SJSA1 (cell line): ENCODE data around the gene FGD4. TPM values are rescaled to one million over a fixed set of nuclear protein-coding genes. Genes with fewer than 3 reads are reported as not detected.

Experiments
- DNase-seq, 2 experiments: peaks; one replicate each; pipeline ENCODE4 v3.0.0-alpha.2; 2015 to 2020; ENCODE audit warnings: low spot score in 2 of 2, low read depth in 1 of 2
- H3K27ac ChIP-seq: fragments of 250-450 bp; sonication (Bioruptor Pico); 2 replicates; pipeline ENCODE4 v1.5.1; 2020; ENCODE audit warnings: mild to moderate bottlenecking, moderate library complexity
- H3K27me3 ChIP-seq: fragments of 250-450 bp; sonication (Bioruptor Pico); replicated peaks from 2 replicates; pipeline ENCODE4 v1.5.1; 2020; ENCODE audit warnings: mild to moderate bottlenecking, moderate library complexity
- H3K36me3 ChIP-seq: fragments of 250-450 bp; sonication (Bioruptor Pico); 2 replicates; pipeline ENCODE4 v1.5.1; 2020; ENCODE audit warnings: mild to moderate bottlenecking
- H3K4me1 ChIP-seq: fragments of 250-450 bp; sonication (Bioruptor Pico); replicated peaks from 2 replicates; pipeline ENCODE4 v1.6.1; 2021; ENCODE audit warnings: mild to moderate bottlenecking
- H3K4me3 ChIP-seq: fragments of 250-450 bp; sonication (Bioruptor Pico); 2 replicates; pipeline ENCODE4 v1.5.1; 2020; ENCODE audit warnings: mild to moderate bottlenecking
- H3K9me3 ChIP-seq: fragments of 250-450 bp; sonication (Bioruptor Pico); replicated peaks from 2 replicates; pipeline ENCODE4 v1.5.1; 2020; ENCODE audit warnings: mild to moderate bottlenecking
- total RNA-seq: library from RNA; depleted of rRNA; stranded (reverse); fragments of >200 nt; shearing (Covaris generic); gene quantifications from 2 replicates; pipeline ENCODE4 v1.2.3, GENCODE V29; 2014; rRNA removed

Gene FGD4
- 1.5 and 2.8 TPM in 2 replicates for total RNA-seq

DNA sequence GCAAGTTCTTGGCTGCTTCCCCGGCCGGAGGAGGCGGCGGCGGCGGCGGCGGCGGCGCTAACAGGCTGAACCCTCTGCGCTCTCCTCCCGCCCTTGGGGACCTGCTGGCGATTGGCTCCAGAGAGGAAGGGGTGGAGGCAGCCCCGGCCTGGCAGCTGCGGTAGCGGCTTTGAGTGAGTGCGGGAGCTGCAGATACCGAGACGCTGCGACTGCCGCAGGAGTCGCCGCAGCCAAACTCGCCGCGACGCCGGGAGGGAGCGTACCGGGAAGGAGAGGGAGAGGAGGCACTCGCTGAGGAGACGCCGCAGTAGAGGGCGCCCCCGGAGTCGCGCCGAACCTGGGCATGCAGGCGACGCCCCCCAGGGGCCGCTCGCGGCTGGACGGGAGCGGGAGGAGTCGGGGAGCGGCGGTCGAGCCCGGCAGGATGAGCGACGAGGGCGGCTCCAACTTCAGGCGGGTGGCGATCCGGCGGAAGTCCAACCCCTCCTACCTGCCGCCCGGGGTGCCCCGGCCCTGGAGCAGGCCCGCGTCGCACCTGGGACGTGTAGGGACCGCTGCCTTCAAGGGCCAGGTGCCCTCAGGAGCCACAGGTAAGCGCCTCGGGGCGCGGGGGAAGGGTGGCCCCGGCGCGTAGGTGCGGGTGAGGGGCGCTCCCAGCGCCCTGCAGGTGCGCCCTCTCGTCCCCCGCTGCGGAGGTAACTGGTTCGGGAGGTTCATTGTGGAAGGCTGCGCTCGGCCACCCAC, at the start of gene FGD4:
FGD4 (plus strand) TSS at position 189 of the 744 bp plus-strand sequence.
- DNase-seq = peak; percentile 75 to 80
- Histone ChIP-seq H3K36me3 (no peaks in the 10 kb centered on the region), H3K4me1 (peaks cover 10% of the 10 kb centered on the region), H3K27me3 (peaks cover 6% of the 10 kb centered on the region; the same call in 1 of the 2 replicates), H3K27ac (no peak within 1 kb of the TSS), H3K4me3 (peak within 1 kb of the TSS; percentile 50), H3K9me3 (no peaks in the 10 kb centered on the region)

DNA sequence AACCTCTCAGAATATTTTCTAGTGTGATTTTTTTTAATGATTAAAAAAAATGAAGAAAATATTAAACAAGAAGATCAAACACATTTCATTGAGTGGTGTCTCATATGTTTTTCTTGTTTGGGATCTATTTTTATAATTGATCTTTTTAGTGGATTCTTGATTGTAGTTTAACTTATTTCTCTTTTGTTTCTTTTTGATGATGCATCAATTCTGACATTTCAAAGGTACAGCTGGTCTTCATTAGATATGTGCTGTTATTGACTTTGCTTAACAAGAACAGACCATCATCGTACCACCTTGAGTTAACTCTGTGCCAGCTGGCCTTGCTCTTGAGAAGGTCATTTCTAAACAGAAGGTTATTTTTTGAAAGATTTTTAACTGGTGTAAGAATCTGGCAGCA, 45.8 kb upstream of the FGD4 start:
- H3K36me3 ChIP-seq = no peaks in the 10 kb centered on the region
- H3K9me3 ChIP-seq = no peaks in the 10 kb centered on the region
- H3K4me1 ChIP-seq = no peaks in the 10 kb centered on the region
- no peak for DNase-seq
- no peaks in the 10 kb centered on the region for H3K27me3 ChIP-seq
- no peak overlapping the region for H3K27ac ChIP-seq
- no peak overlapping the region for H3K4me3 ChIP-seq

DNA sequence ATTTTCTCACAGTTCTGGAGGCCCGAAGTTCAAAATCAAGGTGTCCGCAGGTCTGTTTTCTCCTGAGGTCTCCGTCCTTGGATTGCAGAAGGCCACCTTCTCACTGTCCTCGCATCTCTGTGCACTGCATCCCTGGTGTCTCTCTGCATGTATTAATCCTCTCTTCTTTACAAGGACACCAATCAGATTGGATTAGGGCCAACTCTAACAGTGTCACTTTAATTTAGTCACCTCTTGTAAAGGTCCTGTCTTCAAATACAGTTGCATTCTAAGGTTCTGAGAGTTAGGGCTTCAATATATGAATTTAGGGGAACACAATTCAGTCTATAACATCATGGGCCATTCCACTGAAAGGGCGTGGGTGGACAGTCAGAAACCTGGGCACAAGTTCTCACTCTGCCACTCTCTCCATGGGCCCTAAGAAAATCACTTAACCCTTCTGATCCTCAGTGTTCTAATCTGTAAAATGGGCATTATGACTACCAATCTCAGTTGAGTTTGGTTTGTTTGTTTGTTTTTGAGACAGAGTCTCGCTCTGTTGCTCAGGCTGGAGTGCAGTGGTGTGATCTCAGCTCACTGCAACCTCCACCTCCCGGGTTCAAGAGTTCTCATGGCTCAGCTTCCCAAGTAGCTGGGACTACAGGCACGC, 41.6 kb upstream of the FGD4 start:
- Histone ChIP-seq H3K4me1 (no peaks in the 10 kb centered on the region), H3K4me3 (no peak overlapping the region), H3K36me3 (no peaks in the 10 kb centered on the region), H3K27me3 (no peaks in the 10 kb centered on the region), H3K27ac (no peak overlapping the region), H3K9me3 (no peaks in the 10 kb centered on the region)
- no peak for DNase-seq

DNA sequence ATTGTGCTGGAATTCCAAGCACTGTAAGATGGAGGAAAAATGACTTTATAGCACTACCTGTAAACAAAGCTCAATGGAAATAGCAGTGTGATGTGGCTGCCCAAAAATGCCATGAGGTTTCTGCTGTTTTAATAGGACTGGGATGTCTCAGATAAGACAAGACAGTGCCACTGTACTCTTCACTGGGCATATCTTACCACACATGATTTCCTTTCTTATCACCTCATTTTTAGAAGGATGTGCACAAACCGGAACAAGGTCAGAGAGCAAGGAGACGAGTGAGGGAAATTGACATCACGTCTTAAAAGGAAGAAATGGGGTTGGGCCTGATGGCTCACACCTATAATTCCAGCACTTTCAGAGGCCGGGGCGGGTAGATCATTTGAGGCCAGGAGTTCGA, 38.4 kb upstream of the FGD4 start:
- no peaks in the 10 kb centered on the region for H3K27me3 ChIP-seq
- H3K4me3 ChIP-seq = no peak overlapping the region
- no peaks in the 10 kb centered on the region for H3K36me3 ChIP-seq
- H3K9me3 ChIP-seq = no peaks in the 10 kb centered on the region
- H3K27ac ChIP-seq = no peak overlapping the region
- peaks cover 5% of the 10 kb centered on the region; the same call in 1 of the 2 replicates for H3K4me1 ChIP-seq
- DNase-seq = no peak

DNA sequence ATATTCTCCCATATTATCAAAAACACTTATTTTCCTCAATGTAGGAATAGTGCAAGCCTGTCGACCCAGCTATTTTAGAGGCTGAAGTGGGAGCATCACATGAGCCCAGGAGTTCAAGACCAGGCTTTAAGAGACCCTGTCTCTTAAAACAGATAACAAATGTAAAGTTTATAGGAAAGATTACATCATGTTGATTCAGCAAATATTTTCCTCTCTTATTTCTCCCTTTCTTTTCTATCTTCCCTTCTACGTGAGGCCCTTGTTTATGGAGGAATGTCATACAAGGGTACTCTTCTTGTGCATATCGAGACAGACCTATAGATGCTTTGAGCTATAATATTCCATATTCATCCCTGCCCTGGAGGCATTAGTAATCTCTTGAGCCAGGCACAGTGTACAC, 36.5 kb upstream of the FGD4 start:
- peaks cover 5% of the 10 kb centered on the region; the same call in 1 of the 2 replicates for H3K4me1 ChIP-seq
- DNase-seq = no peak

DNA sequence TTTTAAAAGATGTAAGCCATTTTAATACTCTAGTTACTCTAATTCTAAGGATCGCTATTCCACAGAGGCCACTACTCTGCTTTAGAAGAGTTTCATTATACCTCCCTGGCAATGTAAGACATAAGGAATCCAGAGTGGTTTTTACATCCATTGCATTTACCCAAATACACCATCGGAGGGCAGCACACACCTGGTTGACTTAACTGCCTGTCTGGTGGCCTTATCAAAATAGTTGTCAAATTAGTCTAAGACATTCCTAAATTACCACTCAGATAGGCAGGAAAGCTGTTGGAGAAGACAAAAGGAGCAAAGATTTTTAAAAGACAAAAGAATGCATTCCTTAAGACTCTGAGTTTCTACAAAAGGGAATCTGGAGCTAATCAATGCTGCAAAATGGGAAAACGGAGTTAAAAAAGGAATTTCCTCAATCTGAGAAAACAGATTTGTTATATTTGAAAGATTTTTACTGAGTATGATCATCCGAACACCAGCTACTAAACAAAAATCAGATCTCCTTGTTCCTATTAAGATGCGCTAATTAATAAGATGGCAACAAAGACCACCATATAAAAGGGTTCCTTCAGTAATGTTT, 33.8 kb upstream of the FGD4 start:
- Histone ChIP-seq H3K4me1 (peaks cover 5% of the 10 kb centered on the region; the same call in 1 of the 2 replicates), H3K27me3 (no peaks in the 10 kb centered on the region), H3K36me3 (no peaks in the 10 kb centered on the region), H3K9me3 (no peaks in the 10 kb centered on the region), H3K4me3 (no peak overlapping the region), H3K27ac (no peak overlapping the region)
- DNase-seq = peak; percentile 50 to 57

More for the DNA sequence above, 36.5 kb upstream of the FGD4 start:
- Histone ChIP-seq H3K27ac (no peak overlapping the region), H3K36me3 (no peaks in the 10 kb centered on the region), H3K27me3 (no peaks in the 10 kb centered on the region), H3K9me3 (no peaks in the 10 kb centered on the region), H3K4me3 (no peak overlapping the region)

DNA sequence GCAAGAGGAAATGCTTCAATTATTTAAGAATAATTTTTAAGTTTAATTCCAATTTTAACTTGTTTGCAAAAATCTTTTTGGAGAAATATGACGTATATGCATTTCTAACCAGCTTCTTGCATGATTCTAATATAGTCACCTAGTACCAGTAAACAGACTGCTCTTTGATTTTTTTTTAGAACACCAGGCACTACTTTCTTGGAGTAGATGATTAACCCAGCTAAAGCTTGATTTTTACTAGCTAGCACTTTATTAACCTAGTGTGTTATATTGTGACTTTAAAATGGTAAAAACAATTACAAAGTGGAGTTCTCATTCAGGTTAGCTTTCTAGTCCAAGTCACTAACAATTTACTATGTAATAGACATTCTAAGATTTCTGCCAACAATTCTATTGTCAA, 32.6 kb upstream of the FGD4 start:
- no peak overlapping the region for H3K27ac ChIP-seq
- no peak for DNase-seq
- no peak overlapping the region for H3K4me3 ChIP-seq
- H3K36me3 ChIP-seq = no peaks in the 10 kb centered on the region
- no peaks in the 10 kb centered on the region for H3K27me3 ChIP-seq
- peaks cover 5% of the 10 kb centered on the region; the same call in 1 of the 2 replicates for H3K4me1 ChIP-seq
- no peaks in the 10 kb centered on the region for H3K9me3 ChIP-seq

DNA sequence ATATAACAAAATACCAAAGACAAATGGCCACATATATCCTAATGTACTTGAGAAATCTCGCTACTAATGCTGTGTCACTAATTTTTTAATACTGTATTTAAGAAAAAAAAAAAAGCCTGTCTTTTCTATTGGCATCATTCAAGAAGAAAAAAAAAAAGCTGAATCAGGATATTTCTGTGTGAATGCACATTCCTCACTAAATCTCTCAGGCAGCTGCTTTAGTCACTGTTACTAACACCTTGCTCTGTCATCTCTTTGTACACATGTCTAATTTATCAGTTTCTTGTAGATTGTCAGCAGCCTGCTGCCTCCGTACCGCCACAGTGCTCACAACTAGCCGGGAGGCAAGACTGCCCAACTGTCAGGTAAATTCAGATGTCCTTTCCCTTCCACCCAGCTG, 32.0 kb upstream of the FGD4 start:
- no peaks in the 10 kb centered on the region for H3K9me3 ChIP-seq
- H3K4me1 ChIP-seq = peaks cover 5% of the 10 kb centered on the region; the same call in 1 of the 2 replicates
- no peak overlapping the region for H3K4me3 ChIP-seq
- H3K27me3 ChIP-seq = no peaks in the 10 kb centered on the region
- H3K27ac ChIP-seq = no peak overlapping the region
- H3K36me3 ChIP-seq = no peaks in the 10 kb centered on the region
- no peak for DNase-seq

DNA sequence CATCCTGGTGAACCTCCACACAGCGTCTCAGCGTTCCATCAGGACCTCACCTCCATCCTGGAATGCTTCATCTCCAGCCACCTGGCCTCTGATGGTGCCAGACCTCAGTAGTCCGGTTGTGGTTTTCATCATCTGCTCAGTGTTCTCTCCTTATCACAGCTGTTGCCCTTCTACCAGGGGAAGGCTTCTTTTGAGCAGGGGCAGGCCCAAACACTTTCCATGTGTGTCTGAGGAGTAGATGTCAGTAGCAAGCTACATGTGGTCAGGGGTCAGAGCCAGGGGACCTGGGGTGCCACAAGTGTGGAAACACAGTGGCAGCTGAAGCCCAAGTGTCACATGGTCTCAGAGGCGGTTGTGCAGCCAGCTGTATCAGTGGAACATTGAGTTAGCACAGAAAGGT, 30.2 kb upstream of the FGD4 start:
- no peak overlapping the region for H3K4me3 ChIP-seq
- peaks cover 5% of the 10 kb centered on the region; the same call in 1 of the 2 replicates for H3K4me1 ChIP-seq
- no peak overlapping the region for H3K27ac ChIP-seq
- no peaks in the 10 kb centered on the region for H3K9me3 ChIP-seq
- DNase-seq = no peak
- H3K36me3 ChIP-seq = no peaks in the 10 kb centered on the region
- H3K27me3 ChIP-seq = no peaks in the 10 kb centered on the region

DNA sequence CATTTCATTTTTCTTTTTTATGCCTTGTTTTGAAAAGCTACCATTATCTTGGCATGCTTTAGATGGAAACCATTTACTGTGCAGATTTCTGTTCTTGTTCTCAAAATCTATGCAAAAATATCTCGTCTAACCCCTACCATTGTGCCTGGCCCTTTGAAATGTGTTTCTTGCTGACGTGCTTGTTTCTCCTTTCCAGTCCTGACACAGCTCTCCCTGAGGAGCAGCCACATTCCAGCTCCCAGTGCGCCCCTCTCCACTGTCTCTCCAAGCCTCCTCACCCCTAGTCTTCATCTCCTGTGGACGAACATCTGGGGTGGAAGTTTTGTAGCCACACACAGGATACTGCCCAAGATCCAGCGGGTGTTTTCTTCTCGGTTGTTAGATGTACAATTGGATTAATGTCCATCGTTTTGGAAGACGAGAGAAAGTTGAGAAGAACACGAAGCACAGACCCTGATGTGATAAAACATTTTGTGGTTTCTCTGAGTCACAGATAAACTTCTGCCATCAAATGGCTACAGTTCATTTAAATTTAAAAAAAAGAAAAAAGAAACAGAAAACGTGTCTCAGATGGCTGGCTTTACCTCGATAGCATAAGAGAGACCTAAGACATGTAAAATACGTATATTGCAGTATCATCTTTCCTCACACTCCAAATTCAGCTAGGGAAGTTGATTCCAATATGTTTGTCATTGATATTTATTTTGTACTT, 21.9 kb upstream of the FGD4 start:
- DNase-seq = no peak
- Histone ChIP-seq H3K36me3 (no peaks in the 10 kb centered on the region), H3K27me3 (0 out of 2 replicates have a peak, but pooled peaks cover 9% of the 10 kb centered on the region), H3K4me1 (no peaks in the 10 kb centered on the region), H3K4me3 (no peak overlapping the region), H3K9me3 (no peaks in the 10 kb centered on the region), H3K27ac (no peak overlapping the region)

DNA sequence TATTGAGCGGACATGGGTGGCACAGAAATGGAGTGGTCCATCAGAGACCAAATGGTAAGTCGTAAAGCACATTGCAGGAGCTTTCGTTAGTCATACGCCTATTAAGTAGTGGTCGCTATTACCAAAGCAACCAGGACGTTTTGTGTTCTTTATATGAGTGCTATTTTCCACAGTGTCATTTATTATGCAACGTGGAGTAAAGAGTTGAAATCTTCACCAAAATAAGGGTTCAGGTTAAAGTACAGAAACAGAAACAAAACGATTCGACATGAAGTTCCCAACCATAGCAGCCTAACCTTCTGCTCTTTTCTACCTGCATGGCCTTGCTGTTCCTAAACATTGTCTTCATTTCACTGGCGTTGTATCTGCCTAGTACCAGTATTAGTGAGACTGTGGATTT, 20.1 kb upstream of the FGD4 start:
- H3K27ac ChIP-seq = no peak overlapping the region
- H3K9me3 ChIP-seq = no peaks in the 10 kb centered on the region

DNA sequence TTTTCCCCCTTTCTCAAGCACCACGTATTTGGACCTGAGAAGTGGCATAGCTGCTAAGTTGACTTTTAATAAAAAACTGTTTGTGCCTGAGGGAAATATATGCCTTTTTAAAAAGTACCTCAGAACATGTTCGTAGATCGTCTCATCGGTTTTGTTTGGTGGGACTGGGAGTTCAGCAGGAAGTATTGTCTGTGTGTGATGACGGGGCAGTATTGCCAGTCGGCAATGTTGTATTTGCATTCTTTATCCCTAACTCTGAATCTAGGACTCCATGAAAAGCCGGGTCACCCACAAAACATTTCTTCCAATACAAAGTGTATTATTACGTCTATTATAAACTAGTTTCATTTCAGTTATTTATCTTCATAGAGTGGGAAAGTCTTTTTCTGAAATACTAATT, 19.7 kb upstream of the FGD4 start:
- no peaks in the 10 kb centered on the region for H3K9me3 ChIP-seq
- H3K4me3 ChIP-seq = no peak overlapping the region
- H3K27me3 ChIP-seq = 0 out of 2 replicates have a peak, but pooled peaks cover 9% of the 10 kb centered on the region
- no peaks in the 10 kb centered on the region for H3K36me3 ChIP-seq
- H3K27ac ChIP-seq = no peak overlapping the region
- H3K4me1 ChIP-seq = no peaks in the 10 kb centered on the region
- DNase-seq = no peak

More for the DNA sequence above, 20.1 kb upstream of the FGD4 start:
- no peak for DNase-seq
- Histone ChIP-seq H3K4me3 (no peak overlapping the region), H3K36me3 (no peaks in the 10 kb centered on the region), H3K4me1 (no peaks in the 10 kb centered on the region), H3K27me3 (0 out of 2 replicates have a peak, but pooled peaks cover 9% of the 10 kb centered on the region)

DNA sequence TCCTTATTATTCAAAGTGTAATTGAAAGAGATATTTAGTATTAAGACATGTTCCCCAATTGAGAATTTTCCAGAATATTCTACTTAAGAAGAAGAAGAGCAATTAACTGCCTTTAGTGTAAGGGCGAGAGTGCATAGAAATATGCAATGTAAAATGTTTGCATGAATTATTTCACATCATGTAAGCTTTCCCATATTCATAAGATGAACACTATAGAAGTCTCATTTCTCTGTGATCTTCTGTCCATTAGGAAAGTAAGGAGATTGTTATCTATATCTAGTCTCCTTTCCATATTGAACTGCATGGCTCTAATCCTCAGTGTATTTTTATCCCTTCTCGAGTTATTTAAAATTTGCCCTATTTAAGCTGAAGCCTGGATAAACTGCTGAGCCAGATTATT, 17.1 kb upstream of the FGD4 start:
- Histone ChIP-seq H3K27me3 (peaks cover 13% of the 10 kb centered on the region; the same call in 1 of the 2 replicates), H3K27ac (no peak overlapping the region), H3K36me3 (no peaks in the 10 kb centered on the region), H3K4me3 (no peak overlapping the region), H3K9me3 (no peaks in the 10 kb centered on the region), H3K4me1 (no peaks in the 10 kb centered on the region)
- no peak for DNase-seq
